Esophagus muscularis mucosa (tissue), 4 donors: ENCODE data around the gene PLCXD3. TPM values are rescaled to one million over a fixed set of nuclear protein-coding genes. Genes with fewer than 3 reads are reported as not detected.

Experiments
- DNase-seq: peaks from one replicate; pipeline ENCODE4 v3.0.0-alpha.2; 2017; ENCODE audit errors: extremely low spot score
- H3K27ac ChIP-seq, 4 donors: fragments of 200-600 bp; sonication (generic); replicated peaks in 1 of 4; 1 replicate in 3 of 4; 2 replicates in 1 of 4; pipeline ENCODE4 v1.5.1; 2016 to 2019; ENCODE audit warnings: mild to moderate bottlenecking in 1 of 4
- H3K27me3 ChIP-seq, 4 donors: fragments of 200-600 bp; sonication (generic); one replicate each; pipeline versions ENCODE4 v1.5.1 to v1.6.0; 2016 to 2019
- H3K36me3 ChIP-seq, 4 donors: fragments of 200-600 bp; sonication (generic); one replicate each; pipeline ENCODE4 v1.5.1; 2016 to 2019
- H3K4me1 ChIP-seq, 4 donors: fragments of 200-600 bp; sonication (generic); one replicate each; pipeline ENCODE4 v1.5.1; 2016 to 2019
- H3K4me3 ChIP-seq, 4 donors: fragments of 200-600 bp; sonication (generic); 1 replicate in 2 of 4; 2 replicates in 2 of 4; pipeline ENCODE4 v1.5.1; 2016 to 2019; ENCODE audit warnings: mild to moderate bottlenecking in 4 of 4, moderate library complexity in 1 of 4
- H3K9me3 ChIP-seq, 4 donors: fragments of 200-600 bp; sonication (generic); 1 replicate in 3 of 4; 2 replicates in 1 of 4; pipeline ENCODE4 v1.5.1; 2016 to 2019
- CTCF ChIP-seq, 3 experiments: fragments of 200-600 bp in 2 of 3; fragments of 450-650 bp in 1 of 3; sonication (generic) in 2 of 3; IDR thresholded peaks; one replicate each; pipeline ENCODE4 v1.5.1; 2017 to 2019; ENCODE audit warnings: antibody characterized with exemption in 3 of 3, mild to moderate bottlenecking in 2 of 3, moderate library complexity in 1 of 3
- EP300 ChIP-seq: sonication (generic); formaldehyde crosslinking; IDR thresholded peaks from one replicate; pipeline ENCODE4 v1.6.1; 2017; ENCODE audit warnings: antibody characterized with exemption
- POLR2A ChIP-seq: fragments of 450-650 bp; IDR thresholded peaks from one replicate; pipeline ENCODE4 v1.6.1; 2017; ENCODE audit warnings: antibody characterized with exemption, moderate library complexity, mild to moderate bottlenecking, low read depth
- POLR2AphosphoS5 ChIP-seq, 2 donors: sonication (generic); formaldehyde crosslinking; IDR thresholded peaks; one replicate each; pipeline ENCODE4 v1.6.1; 2017; ENCODE audit warnings: antibody characterized with exemption in 2 of 2
- WGBS: methylation state at CpG from one replicate; pipeline ENCODE4 v1.1.5; 2018; 5-methylcytosine and 5-hydroxymethylcytosine counted together
- intact Hi-C: fragments of 100-400 bp; cut with DNase I; formaldehyde crosslinking; loops from one replicate; pipeline ENCODE4 v1.15.1; 2023
- total RNA-seq, 4 donors: library from RNA; depleted of rRNA; stranded (reverse); fragments of >200 nt; gene quantifications; one replicate each; pipeline versions ENCODE4 v1.1.0 to v1.2.1, GENCODE V29; 2016

The PLCXD3 gene
- total RNA-seq, 4 donors from 2014 or later: 1.1 to 3.0 (median 2.0) TPM

GRCh38 chr5:41406936-41407335, 103.5 kb downstream of the PLCXD3 start:
- Histone ChIP-seq H3K36me3 (no peaks in the 10 kb centered on the region), H3K27me3 (no peaks in the 10 kb centered on the region), H3K4me3 (no peak overlapping the region), H3K27ac (no peak overlapping the region), H3K4me1 (peaks cover 0 to 12% (median 0%) of the 10 kb centered on the region in 4 donors), H3K9me3 (no peaks in the 10 kb centered on the region)
- no peak for DNase-seq
- intact Hi-C loops: no loop called here
- TF ChIP-seq EP300: no peak
- no peak for TF ChIP-seq POLR2A
- no peak for TF ChIP-seq CTCF (IDR thresholded peaks at IDR 0.05)
- no peak for TF ChIP-seq POLR2AphosphoS5 (IDR thresholded peaks at IDR 0.05)
- 82% methylated on average over 1 of the region's 1 CpG for WGBS

- Histone ChIP-seq H3K4me1 (peaks cover 0 to 12% (median 0%) of the 10 kb centered on the region in 4 donors), H3K9me3 (no peaks in the 10 kb centered on the region), H3K27me3 (no peaks in the 10 kb centered on the region), H3K27ac (no peak overlapping the region), H3K36me3 (no peaks in the 10 kb centered on the region), H3K4me3 (no peak overlapping the region)
- no peak for DNase-seq
- 89% methylated on average over 1 of the region's 1 CpG for WGBS
- TF ChIP-seq CTCF (IDR thresholded peaks at IDR 0.05) (no peak), POLR2AphosphoS5 (IDR thresholded peaks at IDR 0.05) (no peak), POLR2A (no peak)
- intact Hi-C loops: no loop called here
Observed at GRCh38 chr5:41406424-41406823, 104.0 kb downstream of the PLCXD3 start.

- intact Hi-C loops: no loop called here
- peaks cover 0 to 2% (median 0%) of the 10 kb centered on the region in 4 donors for H3K9me3 ChIP-seq
- H3K27me3 ChIP-seq: no peaks in the 10 kb centered on the region
- H3K36me3 ChIP-seq: no peaks in the 10 kb centered on the region
- peaks cover 0 to 8% (median 0%) of the 10 kb centered on the region in 4 donors for H3K4me1 ChIP-seq
- no peak for TF ChIP-seq POLR2A
- TF ChIP-seq CTCF (IDR thresholded peaks at IDR 0.05): no peak
- no peak for TF ChIP-seq EP300
- no peak for TF ChIP-seq POLR2AphosphoS5 (IDR thresholded peaks at IDR 0.05)
- no peak overlapping the region for H3K27ac ChIP-seq
- no peak for DNase-seq
- H3K4me3 ChIP-seq: no peak overlapping the region
Observed at GRCh38 chr5:41404757-41405156, 105.6 kb downstream of the PLCXD3 start.

- peaks cover 0 to 4% (median 0%) of the 10 kb centered on the region in 4 donors for H3K4me1 ChIP-seq
- DNase-seq: no peak
- H3K36me3 ChIP-seq: no peaks in the 10 kb centered on the region
- intact Hi-C loops: no loop called here
- H3K27ac ChIP-seq: no peak overlapping the region
- H3K4me3 ChIP-seq: no peak overlapping the region
- 86% methylated on average over 3 of the region's 3 CpGs for whole genome bisulfite sequencing
- H3K9me3 ChIP-seq: peaks cover 0 to 11% (median 3%) of the 10 kb centered on the region in 4 donors
- H3K27me3 ChIP-seq: no peaks in the 10 kb centered on the region
- no peak for TF ChIP-seq POLR2AphosphoS5 (IDR thresholded peaks at IDR 0.05)
- TF ChIP-seq POLR2A: no peak
- no peak for TF ChIP-seq EP300
- no peak for TF ChIP-seq CTCF (IDR thresholded peaks at IDR 0.05)
Observed at GRCh38 chr5:41403846-41404245, 106.6 kb downstream of the PLCXD3 start.

GRCh38 chr5:41402845-41403244, 107.6 kb downstream of the PLCXD3 start:
- H3K36me3 ChIP-seq: no peaks in the 10 kb centered on the region
- no peak for DNase-seq
- peaks cover 0 to 3% (median 0%) of the 10 kb centered on the region in 4 donors for H3K4me1 ChIP-seq
- H3K27ac ChIP-seq: no peak overlapping the region
- TF ChIP-seq POLR2AphosphoS5 (IDR thresholded peaks at IDR 0.05) (no peak), POLR2A (no peak), CTCF (IDR thresholded peaks at IDR 0.05) (no peak), EP300 (no peak)
- WGBS: 91% methylated on average over 2 of the region's 2 CpGs
- no peaks in the 10 kb centered on the region for H3K27me3 ChIP-seq
- intact Hi-C loops: no loop called here
- no peak overlapping the region for H3K4me3 ChIP-seq
- peaks cover 0 to 16% (median 9%) of the 10 kb centered on the region in 4 donors for H3K9me3 ChIP-seq
